COLO668 (cell line): Measurements from ENCODE around the gene OR1D5.
"Not testable (repeated sequence)": the region's sequence is repeated elsewhere in the genome, so short reads cannot be mapped to it uniquely, and the experiment has no call there.

Experiments used
- DNase-seq: peaks from one replicate; lab custom pipeline; 2025; ENCODE audit not compliant: unreplicated experiment; lab: John Stamatoyannopoulos, UW

The OR1D5 gene

GRCh38 chr17:3063507-3063906 lies at the start of gene OR1D5:
TSS of gene OR1D5 (minus strand) at chr17:3063607. CDS start at chr17:3063607, 0 bp downstream.
- not testable (repeated sequence) for DNase-seq

GRCh38 chr17:3104322-3104721 lies 40.9 kb upstream of the OR1D5 start, which contains the start of gene OR1D2:
TSS of gene OR1D2 (minus strand) at chr17:3104422. CDS start at chr17:3092996, 11,426 bp downstream.
- DNase-seq: no peak

GRCh38 chr17:3073850-3074249 lies 10.4 kb upstream of the OR1D5 start:
- not testable (repeated sequence) for DNase-seq

GRCh38 chr17:3065192-3065591 lies 1.8 kb upstream of the OR1D5 start:
- not testable (repeated sequence) for DNase-seq

DNA sequence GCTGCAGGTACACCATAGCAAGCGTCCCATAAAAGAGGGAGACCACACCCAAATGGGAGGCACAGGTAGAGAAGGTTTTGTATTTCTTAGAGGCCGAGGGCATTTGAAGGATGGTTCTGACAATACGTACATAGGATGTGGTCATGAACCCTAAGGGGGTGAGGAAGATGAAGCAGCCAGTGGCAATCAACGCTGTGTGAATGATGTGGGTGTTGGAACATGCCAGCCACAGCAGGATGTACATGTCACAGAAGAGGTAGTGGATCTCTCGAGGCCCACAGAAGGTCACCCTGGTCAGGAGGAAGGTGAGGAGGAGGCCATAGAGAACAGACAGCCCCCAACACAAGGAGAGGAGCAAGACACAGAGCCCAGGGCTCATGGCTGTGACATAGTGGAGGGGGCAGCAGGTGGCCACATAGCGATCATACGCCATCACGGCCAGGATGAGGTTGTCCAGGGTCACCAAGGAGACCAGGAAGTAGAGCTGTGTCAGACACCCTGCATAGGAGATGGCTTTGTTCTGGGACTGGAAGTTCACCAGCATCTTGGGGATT lies 506 bp downstream of the OR1D5 start:
- not testable (repeated sequence) for DNase-seq

DNA sequence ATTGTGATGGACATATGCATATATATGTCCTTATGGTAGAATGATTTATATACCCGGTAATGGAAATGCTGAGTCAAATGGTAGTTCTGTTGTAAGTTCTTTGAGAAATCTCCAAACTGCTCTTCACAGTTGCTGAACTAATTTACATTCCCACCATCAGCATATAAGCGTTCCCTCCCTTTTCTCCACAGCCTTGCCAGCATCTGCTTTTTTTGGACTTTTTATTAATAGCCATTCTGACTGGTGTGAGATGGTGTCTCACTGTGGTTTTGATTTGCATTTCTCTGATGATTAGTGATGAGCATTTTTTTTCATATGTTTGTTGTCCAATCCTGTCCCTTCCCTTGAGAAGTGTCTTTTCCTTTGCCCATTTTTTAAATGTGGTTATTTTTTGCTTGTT lies 8.5 kb downstream of the OR1D5 start:
- not testable (repeated sequence) for DNase-seq

GRCh38 chr17:3049705-3050295 lies 13.6 kb downstream of the OR1D5 start:
- no peak for DNase-seq

DNA sequence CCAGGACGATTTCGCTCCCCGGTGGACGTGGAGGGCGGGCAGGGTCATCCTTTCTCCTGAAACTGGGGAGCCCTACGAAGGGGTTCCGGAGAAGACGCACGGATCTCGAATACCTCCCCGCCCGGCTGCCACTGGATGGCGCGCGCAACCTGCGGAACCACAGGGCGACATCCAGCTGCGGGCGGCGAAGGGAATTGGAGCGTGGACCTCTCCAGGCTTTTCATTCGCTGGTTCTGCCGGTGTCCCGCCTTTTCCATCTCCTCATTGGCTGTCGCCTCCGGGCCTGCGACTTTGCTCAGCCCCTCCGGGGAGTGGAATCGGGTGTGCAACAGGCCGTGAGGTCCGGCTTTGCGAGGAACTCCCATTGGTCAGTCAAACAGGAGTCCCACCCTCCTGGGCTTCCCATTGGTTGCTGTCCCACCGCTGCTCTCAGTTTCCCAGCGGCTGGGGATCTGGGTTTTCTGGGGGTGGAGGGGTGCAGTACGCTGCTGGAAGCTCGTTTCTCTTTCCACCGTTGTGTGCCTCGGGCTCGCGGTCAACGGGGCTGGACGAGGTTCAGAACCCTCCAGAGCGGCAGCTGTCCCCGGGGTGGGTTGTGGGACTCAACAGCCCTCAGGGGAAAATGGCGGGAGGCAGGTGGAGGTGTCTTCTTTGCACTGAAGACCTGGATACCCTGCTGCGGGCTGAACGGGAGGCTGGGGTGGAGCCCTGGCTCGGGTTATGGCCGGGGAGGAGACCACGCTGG lies 14.5 kb downstream of the OR1D5 start:
- peak; percentile 91 for DNase-seq

GRCh38 chr17:3046753-3047152 lies 16.7 kb downstream of the OR1D5 start:
- no peak for DNase-seq

DNA sequence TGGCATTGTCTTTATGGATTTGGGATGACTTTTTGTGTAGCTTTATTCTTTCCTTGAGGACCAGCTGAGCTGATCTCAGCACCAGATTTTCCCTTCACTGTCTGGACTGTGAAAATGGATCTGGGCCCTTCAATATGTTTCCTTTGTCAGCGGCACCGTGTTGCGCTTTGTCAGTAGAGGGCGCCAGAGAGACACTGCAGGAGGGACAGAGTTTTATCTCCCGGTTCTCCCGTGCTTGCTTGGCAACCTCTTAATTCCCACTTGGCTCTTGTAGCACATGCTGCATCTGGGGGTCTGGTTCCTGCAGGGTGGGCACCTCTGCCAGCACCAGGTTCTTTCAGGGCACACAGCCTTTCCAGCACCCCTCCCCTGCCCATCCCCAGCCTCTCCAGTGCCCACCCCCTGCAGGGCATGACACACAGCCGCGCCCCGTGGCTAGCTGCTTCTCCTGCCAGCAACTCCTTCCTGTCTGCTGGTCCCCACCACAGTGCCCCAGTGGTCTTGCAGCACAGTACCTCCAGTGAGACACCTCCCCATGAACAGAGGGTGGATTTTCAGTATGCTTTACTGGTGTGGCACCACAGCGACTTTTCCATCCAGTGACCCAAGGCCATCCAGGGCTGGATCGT lies 19.6 kb downstream of the OR1D5 start:
- DNase-seq: peak; percentile 14

GRCh38 chr17:3040882-3041281 lies 22.5 kb downstream of the OR1D5 start:
- DNase-seq: no peak

DNA sequence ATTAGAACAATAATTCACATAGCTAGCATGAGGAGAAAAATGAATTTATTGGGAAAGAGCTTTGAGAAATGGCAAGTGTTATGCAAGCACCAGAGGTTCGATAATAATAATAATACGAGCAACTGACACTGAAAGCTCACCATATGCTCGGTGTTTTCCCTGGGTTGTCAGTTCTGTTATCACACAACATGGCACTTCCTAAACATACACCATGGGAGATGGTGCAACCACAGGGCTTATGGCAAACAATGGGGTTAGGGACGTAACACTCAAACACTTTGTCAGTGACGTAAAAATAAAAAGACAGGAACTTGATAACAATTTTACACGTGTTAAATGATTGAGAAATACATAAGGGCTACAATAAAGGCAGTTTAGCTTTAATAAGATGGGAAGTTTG lies 23.7 kb downstream of the OR1D5 start:
- no peak for DNase-seq

- DNase-seq: no peak
Measured at GRCh38 chr17:3038941-3039340, 24.5 kb downstream of the OR1D5 start.

DNA sequence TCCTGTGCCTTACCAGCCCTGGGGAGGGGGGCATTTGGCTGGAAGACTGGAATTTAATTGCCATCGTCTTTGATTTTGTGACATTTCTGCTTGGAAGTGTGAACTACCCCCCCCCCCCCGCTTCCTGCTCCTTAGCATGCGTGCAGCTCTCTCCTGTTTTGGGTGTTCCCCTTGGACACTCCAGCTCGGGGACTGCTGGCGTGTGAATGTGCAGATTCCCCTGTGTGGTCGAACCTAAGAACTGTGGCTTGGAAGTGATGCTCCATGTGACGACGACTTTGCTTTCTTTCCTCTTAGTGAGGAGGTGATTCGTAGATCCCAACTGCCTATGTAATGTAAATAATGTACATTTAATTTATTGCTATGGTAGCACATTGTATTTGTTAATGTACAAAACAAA lies 26.1 kb downstream of the OR1D5 start:
- no peak for DNase-seq

DNA sequence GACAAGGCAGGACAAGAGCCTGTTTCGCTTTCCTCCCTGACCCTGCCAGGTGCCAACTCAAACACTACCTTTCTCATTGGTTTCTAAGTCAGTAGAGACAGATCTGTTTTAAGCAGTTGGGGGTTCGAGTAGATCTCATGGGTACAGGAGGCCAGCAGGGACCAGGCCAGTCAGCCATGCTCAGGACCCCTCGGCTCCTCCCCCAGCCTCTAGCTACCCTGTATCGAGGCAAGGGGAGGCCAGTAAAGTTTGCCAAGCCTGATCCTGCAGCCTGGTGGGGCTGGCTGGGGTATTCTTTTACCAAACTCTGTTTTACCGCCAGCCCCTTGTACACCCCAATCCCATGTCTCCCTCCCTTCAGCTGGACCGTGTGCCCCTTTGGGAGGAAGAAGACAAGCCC lies 26.6 kb downstream of the OR1D5 start:
- no peak for DNase-seq

DNA sequence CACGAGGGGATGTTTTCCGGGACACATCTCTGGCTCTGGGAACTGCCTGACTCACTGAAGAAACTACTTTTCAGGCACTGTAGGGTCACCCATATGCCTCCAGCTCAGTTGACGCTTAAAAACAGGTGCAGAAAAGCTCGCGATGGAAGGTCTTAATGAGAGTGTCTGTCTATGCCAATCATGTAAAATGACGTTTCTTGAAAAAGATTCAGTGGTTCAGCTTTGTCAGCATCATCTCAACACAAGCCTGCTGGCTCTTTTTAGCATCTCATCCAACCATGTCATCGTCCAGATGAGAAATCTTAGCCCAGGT lies 27.5 kb downstream of the OR1D5 start:
- DNase-seq: no peak

GRCh38 chr17:3035256-3035967 lies 28.0 kb downstream of the OR1D5 start:
- DNase-seq: no peak

GRCh38 chr17:3034578-3034920 lies 28.9 kb downstream of the OR1D5 start:
- no peak for DNase-seq

GRCh38 chr17:3033741-3034577 lies 29.4 kb downstream of the OR1D5 start:
- DNase-seq: no peak

DNA sequence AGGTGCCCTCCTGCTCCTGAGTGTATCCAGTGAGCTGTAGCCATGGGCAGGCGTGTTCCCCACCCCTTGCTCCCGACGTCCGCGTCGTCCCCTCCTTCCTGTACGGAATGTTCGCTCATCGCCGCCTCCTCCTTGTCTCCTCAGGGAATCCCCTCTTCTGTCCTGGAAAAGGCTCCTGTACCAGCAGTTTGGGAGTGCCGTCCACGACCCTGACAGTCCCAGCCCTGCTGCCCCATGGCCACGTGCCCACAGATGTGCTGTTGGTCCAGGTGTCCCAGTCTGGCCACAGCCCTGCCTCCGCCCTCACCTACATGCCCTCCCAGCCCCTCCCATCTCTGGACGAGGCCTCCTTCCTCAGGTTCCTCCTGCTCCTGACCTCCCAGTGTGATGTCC lies 30.2 kb downstream of the OR1D5 start:
- DNase-seq: no peak
